Mesenchymal stem cell (in vitro differentiated cells and primary cell): ENCODE data around the gene ZNF189.

Source experiments
- DNase-seq: peaks from one replicate; pipeline ENCODE4 v3.0.0-alpha.2; 2013
- H2AFZ ChIP-seq: one replicate; pipeline ENCODE4 v1.6.1; 2013; ENCODE audit warnings: low read depth, mild to moderate bottlenecking, control low read depth, inconsistent platforms, low read length, moderate library complexity
- H2AK5ac ChIP-seq: 2 replicates; pipeline ENCODE4 v1.6.1; 2013; ENCODE audit warnings: low read length, moderate library complexity, mild to moderate bottlenecking, inconsistent platforms; ENCODE audit not compliant: severe bottlenecking
- H2BK120ac ChIP-seq: one replicate; pipeline ENCODE4 v1.6.1; 2013; ENCODE audit warnings: low read depth, mild to moderate bottlenecking, inconsistent platforms, low read length, moderate library complexity
- H2BK12ac ChIP-seq, 2 experiments: one replicate each; pipeline ENCODE4 v1.6.1; 2013; ENCODE audit warnings: inconsistent platforms in 2 of 2, low read length in 2 of 2, mild to moderate bottlenecking in 2 of 2, moderate library complexity in 2 of 2, control low read depth in 1 of 2
- H2BK15ac ChIP-seq: one replicate; pipeline ENCODE4 v1.6.1; 2013; ENCODE audit warnings: mild to moderate bottlenecking, low read depth, inconsistent platforms; ENCODE audit not compliant: poor library complexity, severe bottlenecking
- H2BK5ac ChIP-seq: 2 replicates; pipeline ENCODE4 v1.6.1; 2013; ENCODE audit warnings: low read depth, mild to moderate bottlenecking, low read length, control low read depth, inconsistent platforms; ENCODE audit not compliant: poor library complexity, severe bottlenecking
- H3K14ac ChIP-seq, 2 experiments: one replicate each; pipeline ENCODE4 v1.6.1; 2013; ENCODE audit warnings: inconsistent platforms in 2 of 2, low read length in 2 of 2, control low read depth in 1 of 2, mild to moderate bottlenecking in 1 of 2, moderate library complexity in 1 of 2
- H3K18ac ChIP-seq, 2 experiments: one replicate each; pipeline ENCODE4 v1.6.1; 2013; ENCODE audit warnings: inconsistent platforms in 2 of 2, low read length in 2 of 2, control low read depth in 1 of 2, low read depth in 1 of 2, mild to moderate bottlenecking in 1 of 2
- H3K23ac ChIP-seq, 2 experiments: one replicate each; pipeline ENCODE4 v1.6.1; 2013; ENCODE audit warnings: inconsistent platforms in 2 of 2, low read length in 2 of 2, mild to moderate bottlenecking in 2 of 2, moderate library complexity in 2 of 2, control low read depth in 1 of 2
- H3K27ac ChIP-seq: 2 replicates; pipeline ENCODE4 v1.5.1; 2013; ENCODE audit warnings: mild to moderate bottlenecking, moderate library complexity, low read length, control low read depth, inconsistent platforms; ENCODE audit not compliant: poor library complexity, severe bottlenecking
- H3K27me3 ChIP-seq, 2 experiments: 2 replicates each; pipeline versions ENCODE4 v1.6.1 to v1.7.0; 2013; ENCODE audit warnings: low read length in 2 of 2, mild to moderate bottlenecking in 2 of 2, moderate library complexity in 2 of 2, control low read depth in 1 of 2, inconsistent platforms in 1 of 2; ENCODE audit not compliant: control insufficient read depth in 1 of 2, insufficient read depth in 1 of 2
- H3K36me3 ChIP-seq, 2 experiments: 2 replicates each; pipeline versions ENCODE4 v1.6.1 to v1.7.0; 2013; ENCODE audit warnings: low read length in 2 of 2, control low read depth in 1 of 2, inconsistent platforms in 1 of 2, low read depth in 1 of 2, mild to moderate bottlenecking in 1 of 2; ENCODE audit not compliant: insufficient read depth in 2 of 2, control insufficient read depth in 1 of 2
- H3K4ac ChIP-seq, 2 experiments: one replicate each; pipeline ENCODE4 v1.6.1; 2013; ENCODE audit warnings: inconsistent platforms in 2 of 2, low read length in 2 of 2, mild to moderate bottlenecking in 2 of 2, moderate library complexity in 2 of 2, control low read depth in 1 of 2, low read depth in 1 of 2
- H3K4me1 ChIP-seq: 2 replicates; pipeline ENCODE4 v1.6.1; 2013; ENCODE audit warnings: low read depth, low read length, control low read depth; ENCODE audit not compliant: control insufficient read depth, insufficient read depth
- H3K4me2 ChIP-seq: 2 replicates; pipeline ENCODE4 v1.6.1; 2013; ENCODE audit warnings: low read length, mild to moderate bottlenecking, inconsistent platforms; ENCODE audit not compliant: poor library complexity, severe bottlenecking
- H3K4me3 ChIP-seq, 2 experiments: 2 replicates each; pipeline versions ENCODE4 v1.5.1 to v1.7.0; 2013; ENCODE audit warnings: low read length in 2 of 2, mild to moderate bottlenecking in 2 of 2, control low read depth in 1 of 2, low read depth in 1 of 2; ENCODE audit not compliant: insufficient read depth in 1 of 2
- H3K79me1 ChIP-seq: replicated peaks from 2 replicates; pipeline ENCODE4 v1.6.1; 2013; ENCODE audit warnings: mild to moderate bottlenecking, control low read depth, low read length, inconsistent platforms; ENCODE audit not compliant: poor library complexity, severe bottlenecking
- H3K9ac ChIP-seq: 2 replicates; pipeline ENCODE4 v1.7.0; 2013; ENCODE audit warnings: mild to moderate bottlenecking, low read length, moderate library complexity
- H3K9me3 ChIP-seq: 2 replicates; pipeline ENCODE4 v1.7.0; 2013; ENCODE audit warnings: mild to moderate bottlenecking, low read length; ENCODE audit not compliant: control insufficient read depth
- H4K8ac ChIP-seq: one replicate; pipeline ENCODE4 v1.6.1; 2013; ENCODE audit warnings: inconsistent platforms, mild to moderate bottlenecking, low read length, moderate library complexity
- H4K91ac ChIP-seq: one replicate; pipeline ENCODE4 v1.6.1; 2013; ENCODE audit warnings: mild to moderate bottlenecking, low read length, inconsistent platforms
- WGBS: methylation state at CpG from one replicate; pipeline ENCODE4 v1.1.7; 2013; ENCODE audit warnings: mixed read lengths; 5-methylcytosine and 5-hydroxymethylcytosine counted together

Gene ZNF189

DNA sequence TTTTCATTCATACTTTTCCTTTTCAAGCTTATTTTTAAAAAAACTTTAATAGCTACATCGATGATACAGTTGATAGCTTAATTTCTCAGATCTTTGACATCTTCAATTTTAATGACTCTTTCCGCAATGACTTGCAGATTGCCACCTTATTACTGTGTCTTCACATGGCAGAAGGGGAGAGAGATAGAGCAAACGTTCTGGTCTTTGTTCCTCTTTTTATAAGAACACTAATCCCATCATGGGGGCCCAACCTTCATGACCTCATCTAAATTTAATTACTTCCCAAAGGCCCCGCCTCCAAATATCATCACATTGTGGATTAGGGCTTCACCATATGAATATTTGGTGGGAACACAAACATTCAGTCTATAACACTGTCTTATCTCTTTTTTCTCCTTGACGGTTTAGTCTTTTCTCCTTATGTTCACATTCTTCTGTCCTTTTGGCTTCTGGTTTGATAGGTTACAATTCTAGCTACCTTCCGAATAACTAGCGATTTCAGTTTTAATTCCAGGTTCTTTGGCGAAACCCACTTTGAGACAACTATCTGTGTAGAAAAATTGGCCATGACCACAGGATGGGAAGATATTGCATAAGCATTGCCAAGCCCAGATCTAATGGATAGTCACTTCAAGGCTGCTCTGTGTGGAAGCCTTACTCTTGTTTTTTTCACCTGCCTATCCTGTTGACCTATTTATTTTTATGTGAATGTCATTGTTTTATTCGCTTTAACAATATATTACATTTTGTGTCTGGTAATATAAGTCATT lies 5.0 kb downstream of the ZNF189 start:
- Histone ChIP-seq H3K27me3 (no peaks in the 10 kb centered on the region), H3K9ac (no peak overlapping the region), H3K4me2 (no peak overlapping the region), H2BK15ac (no peak overlapping the region), H2AK5ac (no peak overlapping the region), H3K36me3 (peaks cover 20 to 87% of the 10 kb centered on the region in 2 experiments), H3K9me3 (peaks cover 77% of the 10 kb centered on the region), H2BK5ac (no peak overlapping the region), H4K91ac (no peak overlapping the region), H2BK12ac (no peak overlapping the region), H3K23ac (no peak overlapping the region), H3K27ac (no peak overlapping the region), H3K14ac (no peak overlapping the region), H2BK120ac (no peak overlapping the region), H2AFZ (no peak overlapping the region), H4K8ac (no peak overlapping the region), H3K79me1 (peaks cover 18% of the 10 kb centered on the region), H3K18ac (no peak overlapping the region), H3K4me3 (peak overlapping the region in 1 of 2 experiments; percentile 26), H3K4ac (no peak overlapping the region), H3K4me1 (peaks cover 2% of the 10 kb centered on the region)
- no peak for DNase-seq
- 98% methylated on average over 8 of the region's 9 CpGs for WGBS

DNA sequence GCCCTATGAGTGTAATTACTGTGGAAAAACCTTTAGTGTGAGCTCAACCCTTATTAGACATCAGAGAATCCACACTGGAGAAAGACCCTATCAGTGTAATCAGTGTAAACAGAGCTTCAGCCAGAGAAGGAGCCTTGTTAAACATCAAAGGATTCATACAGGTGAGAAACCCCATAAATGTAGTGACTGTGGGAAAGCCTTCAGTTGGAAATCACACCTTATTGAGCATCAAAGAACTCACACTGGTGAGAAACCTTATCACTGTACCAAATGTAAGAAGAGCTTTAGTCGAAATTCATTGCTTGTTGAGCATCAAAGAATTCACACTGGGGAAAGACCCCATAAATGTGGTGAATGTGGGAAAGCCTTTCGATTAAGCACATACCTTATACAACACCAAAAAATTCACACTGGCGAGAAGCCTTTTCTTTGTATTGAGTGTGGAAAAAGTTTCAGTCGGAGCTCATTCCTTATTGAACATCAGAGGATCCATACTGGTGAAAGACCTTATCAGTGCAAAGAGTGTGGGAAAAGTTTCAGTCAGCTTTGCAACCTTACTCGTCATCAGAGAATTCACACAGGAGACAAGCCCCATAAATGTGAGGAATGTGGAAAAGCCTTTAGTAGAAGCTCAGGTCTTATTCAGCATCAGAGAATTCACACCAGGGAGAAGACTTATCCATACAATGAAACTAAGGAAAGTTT lies 9.9 kb downstream of the ZNF189 start:
- Histone ChIP-seq H2AK5ac (no peak overlapping the region), H2AFZ (no peak overlapping the region), H3K4me2 (no peak overlapping the region)

DNA sequence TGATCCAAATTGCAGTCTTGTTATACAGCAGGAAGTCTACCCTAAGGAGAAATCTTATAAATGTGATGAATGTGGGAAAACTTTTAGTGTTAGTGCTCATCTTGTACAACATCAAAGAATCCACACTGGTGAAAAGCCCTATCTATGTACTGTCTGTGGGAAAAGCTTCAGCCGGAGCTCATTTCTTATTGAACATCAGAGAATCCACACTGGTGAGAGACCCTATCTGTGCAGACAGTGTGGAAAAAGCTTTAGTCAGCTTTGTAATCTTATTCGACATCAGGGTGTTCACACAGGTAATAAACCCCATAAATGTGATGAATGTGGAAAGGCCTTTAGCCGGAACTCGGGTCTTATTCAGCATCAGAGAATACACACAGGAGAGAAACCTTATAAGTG lies 10.4 kb downstream of the ZNF189 start:
- WGBS, result 96% methylated on average over 4 of the region's 4 CpGs
- Histone ChIP-seq H2BK120ac (no peak overlapping the region), H3K9ac (no peak overlapping the region), H4K8ac (no peak overlapping the region), H3K9me3 (peaks cover 95% of the 10 kb centered on the region), H2BK12ac (no peak overlapping the region), H3K27ac (no peak overlapping the region), H3K4me2 (no peak overlapping the region), H3K18ac (no peak overlapping the region), H3K23ac (no peak overlapping the region), H3K14ac (no peak overlapping the region), H3K4me3 (peak overlapping the region in 1 of 2 experiments; percentile 61), H3K4me1 (no peaks in the 10 kb centered on the region), H3K79me1 (peaks cover 1% of the 10 kb centered on the region), H3K36me3 (peaks cover 19 to 61% of the 10 kb centered on the region in 2 experiments), H3K27me3 (no peaks in the 10 kb centered on the region), H2AK5ac (no peak overlapping the region), H3K4ac (no peak overlapping the region), H2BK5ac (no peak overlapping the region), H2BK15ac (no peak overlapping the region), H2AFZ (no peak overlapping the region), H4K91ac (no peak overlapping the region)
- DNase-seq, result peak; percentile 4

More for the DNA sequence above, 9.9 kb downstream of the ZNF189 start:
- H2BK15ac ChIP-seq, result no peak overlapping the region
- no peak overlapping the region for H3K9ac ChIP-seq
- no peak overlapping the region for H3K14ac ChIP-seq
- H2BK5ac ChIP-seq, result no peak overlapping the region
- no peak overlapping the region for H2BK12ac ChIP-seq
- no peak overlapping the region for H3K23ac ChIP-seq
- WGBS, result 100% methylated on average over 2 of the region's 5 CpGs
- no peak overlapping the region for H3K18ac ChIP-seq
- no peaks in the 10 kb centered on the region for H3K27me3 ChIP-seq
- H3K79me1 ChIP-seq, result peaks cover 4% of the 10 kb centered on the region
- H3K27ac ChIP-seq, result no peak overlapping the region
- peak; percentile 1 for DNase-seq
- no peak overlapping the region for H2BK120ac ChIP-seq
- no peak overlapping the region for H3K4ac ChIP-seq
- H3K4me1 ChIP-seq, result no peaks in the 10 kb centered on the region
- no peak overlapping the region for H4K91ac ChIP-seq
- H3K4me3 ChIP-seq, result peak overlapping the region in 1 of 2 experiments; percentile 61
- H3K9me3 ChIP-seq, result peaks cover 95% of the 10 kb centered on the region
- H4K8ac ChIP-seq, result no peak overlapping the region
- H3K36me3 ChIP-seq, result peaks cover 19 to 66% of the 10 kb centered on the region in 2 experiments

DNA sequence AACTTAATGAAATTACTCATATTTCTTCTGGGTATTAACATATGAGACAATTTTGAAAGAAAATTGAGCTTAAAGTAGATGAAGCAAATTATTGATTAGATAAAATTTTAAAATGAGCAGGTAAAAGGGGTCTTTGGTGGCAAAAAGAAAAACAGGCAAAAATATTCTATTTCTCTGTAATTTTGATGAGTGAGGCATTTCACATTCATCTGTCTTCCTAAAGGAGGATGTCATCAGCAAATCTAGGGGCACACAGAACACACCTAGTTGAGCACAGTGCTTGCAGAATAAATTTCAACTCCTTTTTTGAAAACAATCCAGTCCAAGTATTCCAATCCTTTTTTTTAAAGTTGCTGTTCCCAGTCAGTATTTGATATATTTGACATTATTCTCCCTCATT lies 16.2 kb downstream of the ZNF189 start:
- Histone ChIP-seq H3K27me3 (no peaks in the 10 kb centered on the region), H4K8ac (no peak overlapping the region), H2AK5ac (no peak overlapping the region), H3K9ac (no peak overlapping the region), H3K4me1 (no peaks in the 10 kb centered on the region), H3K4me3 (no peak overlapping the region), H3K23ac (no peak overlapping the region), H2BK12ac (no peak overlapping the region), H3K4ac (no peak overlapping the region), H3K79me1 (no peaks in the 10 kb centered on the region), H2BK120ac (no peak overlapping the region), H3K4me2 (no peak overlapping the region), H3K14ac (no peak overlapping the region), H2BK15ac (no peak overlapping the region), H2BK5ac (no peak overlapping the region), H2AFZ (no peak overlapping the region), H4K91ac (no peak overlapping the region), H3K9me3 (peaks cover 48% of the 10 kb centered on the region), H3K18ac (no peak overlapping the region), H3K36me3 (peaks cover 0 to 5% of the 10 kb centered on the region in 2 experiments), H3K27ac (no peak overlapping the region)
- no peak for DNase-seq
